ENCODE data around the gene MACC1. TPM values are rescaled to one million over a fixed set of nuclear protein-coding genes. Genes with fewer than 3 reads are reported as not detected.

The MACC1 gene
- total RNA-seq, 4 donors from 2014 or later = 0.33 to 11.6 (median 0.44) TPM; not detected in 1

DNA sequence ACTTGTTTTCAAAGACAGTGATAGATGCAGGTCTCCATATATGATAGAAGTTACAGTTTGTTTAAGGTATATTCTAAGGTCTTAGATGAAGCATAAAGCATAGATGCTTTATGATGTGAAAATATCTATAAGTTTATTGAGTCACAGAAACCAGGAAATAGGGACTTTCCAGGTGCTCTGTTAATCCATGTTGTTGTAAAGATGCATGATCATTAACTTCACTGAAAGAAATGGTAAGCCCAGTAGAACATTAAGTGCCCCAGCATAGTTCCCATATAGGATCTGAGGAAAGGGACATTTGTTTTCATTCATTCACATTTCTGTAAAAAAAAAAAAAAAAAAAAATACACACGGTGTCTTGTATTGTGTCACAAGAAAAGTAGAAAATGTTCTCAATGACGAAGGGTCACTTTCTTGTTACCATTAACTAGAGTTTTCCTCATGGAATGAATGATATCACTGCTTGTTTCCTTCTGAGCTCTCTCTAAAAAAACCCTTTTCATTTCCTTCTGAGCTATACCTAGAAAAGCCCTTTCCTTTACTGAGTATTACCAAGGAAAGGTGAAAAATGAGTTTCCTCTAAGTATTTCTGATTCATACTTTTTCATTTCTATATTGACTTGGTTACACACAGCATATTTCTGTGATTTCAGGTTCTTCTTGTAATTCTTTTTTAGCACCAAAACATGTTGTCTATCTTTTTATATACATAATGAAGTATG lies 105.2 kb downstream of the MACC1 start:
- TF ChIP-seq, protein P1, sequence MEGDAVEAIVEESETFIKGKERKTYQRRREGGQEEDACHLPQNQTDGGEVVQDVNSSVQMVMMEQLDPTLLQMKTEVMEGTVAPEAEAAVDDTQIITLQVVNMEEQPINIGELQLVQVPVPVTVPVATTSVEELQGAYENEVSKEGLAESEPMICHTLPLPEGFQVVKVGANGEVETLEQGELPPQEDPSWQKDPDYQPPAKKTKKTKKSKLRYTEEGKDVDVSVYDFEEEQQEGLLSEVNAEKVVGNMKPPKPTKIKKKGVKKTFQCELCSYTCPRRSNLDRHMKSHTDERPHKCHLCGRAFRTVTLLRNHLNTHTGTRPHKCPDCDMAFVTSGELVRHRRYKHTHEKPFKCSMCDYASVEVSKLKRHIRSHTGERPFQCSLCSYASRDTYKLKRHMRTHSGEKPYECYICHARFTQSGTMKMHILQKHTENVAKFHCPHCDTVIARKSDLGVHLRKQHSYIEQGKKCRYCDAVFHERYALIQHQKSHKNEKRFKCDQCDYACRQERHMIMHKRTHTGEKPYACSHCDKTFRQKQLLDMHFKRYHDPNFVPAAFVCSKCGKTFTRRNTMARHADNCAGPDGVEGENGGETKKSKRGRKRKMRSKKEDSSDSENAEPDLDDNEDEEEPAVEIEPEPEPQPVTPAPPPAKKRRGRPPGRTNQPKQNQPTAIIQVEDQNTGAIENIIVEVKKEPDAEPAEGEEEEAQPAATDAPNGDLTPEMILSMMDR (IDR thresholded peaks at IDR 0.05; ENCODE audit: low read depth) = no peak

DNA sequence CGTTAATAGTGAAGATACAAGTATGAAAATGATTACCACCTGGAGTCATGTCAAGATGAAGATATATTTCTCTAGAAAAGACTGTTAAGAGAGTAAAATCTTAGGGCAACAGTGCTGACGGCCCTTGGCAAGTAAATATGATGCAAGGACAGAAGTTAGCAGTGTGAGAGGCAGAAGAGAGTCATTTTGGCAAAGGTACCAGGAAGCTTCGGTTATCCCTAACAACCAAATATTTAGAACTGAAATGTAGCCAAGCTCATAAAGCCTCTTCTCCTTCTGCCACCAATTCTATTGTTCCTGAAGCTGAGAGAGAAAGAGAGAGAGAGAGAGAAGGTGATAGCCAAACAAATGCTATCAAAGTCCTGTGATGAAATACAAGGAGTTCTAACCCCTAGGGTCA lies 109.6 kb downstream of the MACC1 start:
- TF ChIP-seq, protein P1 (IDR thresholded peaks at IDR 0.05; ENCODE audit: low read depth) = no peak

DNA sequence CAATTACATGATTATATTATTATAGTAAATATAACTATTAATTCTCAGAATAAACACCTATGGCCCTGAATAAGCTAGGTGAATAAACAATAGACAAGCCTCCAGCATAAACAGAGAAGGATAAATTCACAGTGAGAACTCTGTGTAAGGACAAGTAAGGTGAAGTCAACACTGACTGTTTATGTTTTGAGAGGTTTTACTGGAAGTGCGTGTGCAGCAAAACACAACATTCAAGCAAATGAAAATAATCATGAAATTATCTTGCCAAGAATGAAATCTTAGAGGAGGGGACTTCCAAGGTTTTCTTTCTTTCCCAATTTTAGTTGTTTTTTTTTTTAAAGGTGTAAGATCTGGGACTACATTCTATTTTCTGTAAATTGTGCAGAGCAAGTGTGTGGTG lies 112.5 kb downstream of the MACC1 start:
- TF ChIP-seq, protein P1 (IDR thresholded peaks at IDR 0.05; ENCODE audit: low read depth) = no peak

DNA sequence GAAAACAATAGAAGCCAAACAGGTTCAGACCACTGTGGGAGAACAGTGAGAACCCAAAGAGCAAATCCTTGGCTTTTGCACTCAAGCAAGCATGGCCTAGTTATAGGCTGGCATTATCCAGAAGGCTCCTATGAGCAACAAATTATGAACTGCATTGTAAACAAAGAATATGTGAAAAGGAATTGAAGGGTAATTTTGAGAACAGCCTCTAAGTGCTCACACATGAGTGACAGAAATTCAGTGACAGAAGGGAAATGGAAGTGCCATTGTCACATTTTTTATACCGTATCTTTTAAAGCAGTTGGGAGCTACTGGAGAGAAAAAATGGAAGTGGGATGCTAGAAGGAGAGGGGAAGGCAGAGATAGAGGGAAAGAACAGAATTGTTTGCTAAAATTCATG lies 114.2 kb downstream of the MACC1 start:
- TF ChIP-seq, protein P1 (IDR thresholded peaks at IDR 0.05; ENCODE audit: low read depth) = no peak

DNA sequence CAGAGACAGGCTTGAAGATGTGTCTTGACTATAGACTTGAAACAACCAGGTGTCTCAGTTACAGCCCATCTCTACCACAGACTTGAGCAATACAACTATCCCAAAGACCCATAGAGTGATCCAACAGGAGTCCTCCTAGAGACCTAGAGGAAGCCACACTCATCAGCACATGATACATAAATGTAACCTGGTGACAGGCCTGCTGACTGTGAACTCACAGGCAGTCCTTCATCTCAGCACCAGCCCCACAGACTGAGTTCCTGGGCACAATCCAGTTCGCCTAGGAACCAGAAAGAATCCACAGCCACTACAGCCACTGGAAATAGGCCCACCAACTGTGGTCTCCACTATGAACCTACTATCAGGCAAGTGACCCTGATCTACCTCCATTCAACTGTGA lies 121.3 kb downstream of the MACC1 start:
- TF ChIP-seq, protein P1 (IDR thresholded peaks at IDR 0.05; ENCODE audit: low read depth) = no peak

DNA sequence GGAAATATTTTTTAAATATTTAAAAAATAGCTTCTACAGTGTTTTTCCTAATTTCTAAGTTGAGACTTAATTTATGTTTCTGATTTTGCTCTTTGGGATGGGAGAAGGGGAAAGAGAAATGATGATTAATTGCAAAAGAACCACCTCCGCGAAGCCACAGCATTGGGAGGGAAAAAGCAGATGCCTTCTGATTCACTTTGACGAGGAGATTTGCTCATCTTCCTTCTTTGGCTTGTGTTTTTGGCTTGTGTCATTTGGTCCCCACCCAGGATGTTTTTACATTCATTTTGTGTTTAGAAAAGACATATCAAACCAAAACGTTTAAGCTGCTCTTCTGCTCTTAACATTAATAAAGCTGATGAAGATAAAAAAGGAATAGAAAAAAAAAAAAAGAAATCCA lies 121.7 kb downstream of the MACC1 start:
- TF ChIP-seq, protein P1 (IDR thresholded peaks at IDR 0.05; ENCODE audit: low read depth) = no peak

DNA sequence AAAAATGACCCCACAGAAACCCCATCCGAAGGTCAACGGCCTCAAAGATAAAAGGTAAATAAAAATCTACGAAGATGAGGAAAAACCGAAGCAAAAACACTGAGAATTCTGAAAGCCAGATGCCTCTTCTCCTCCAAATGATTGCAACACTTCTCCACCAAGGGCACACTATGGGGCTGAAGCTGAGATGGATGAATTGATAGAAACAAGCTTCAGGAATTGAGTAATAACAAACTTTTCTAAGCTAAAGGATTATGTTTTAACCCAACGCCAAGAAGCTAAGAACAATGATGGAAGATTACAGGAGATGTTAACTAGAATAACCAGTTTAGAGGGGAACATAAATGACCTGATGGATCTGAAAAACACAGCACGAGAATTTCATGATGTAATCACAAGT lies 127.8 kb downstream of the MACC1 start:
- TF ChIP-seq, protein P1 (IDR thresholded peaks at IDR 0.05; ENCODE audit: low read depth) = no peak

Measured in subcutaneous adipose tissue (tissue), 4 donors.